MM.1S (cell line): ENCODE measurements around the gene SYNE3.

ENCODE experiments used
- DNase-seq: peaks from one replicate; pipeline ENCODE4 v3.0.0-alpha.2; 2015
- H2AFZ ChIP-seq: fragments of 300-600 bp; sonication (generic); 2 replicates; pipeline ENCODE4 v1.6.0; 2016; ENCODE audit warnings: antibody characterized with exemption, low read length
- H3F3A ChIP-seq: fragments of 300-600 bp; sonication (generic); 2 replicates; pipeline ENCODE4 v1.6.1; 2016; ENCODE audit warnings: mild to moderate bottlenecking, antibody characterized with exemption, low read length, moderate library complexity, mixed read lengths; ENCODE audit not compliant: insufficient read depth
- H3K27ac ChIP-seq: fragments of 300-600 bp; sonication (generic); 2 replicates; pipeline ENCODE4 v1.5.1; 2016; ENCODE audit warnings: mild to moderate bottlenecking, low read length
- H3K27me3 ChIP-seq: fragments of 300-600 bp; sonication (generic); replicated peaks from 2 replicates; pipeline ENCODE4 v1.6.0; 2016; ENCODE audit warnings: low read length; ENCODE audit not compliant: insufficient read depth
- H3K36me3 ChIP-seq: fragments of 300-600 bp; sonication (generic); replicated peaks from 2 replicates; pipeline ENCODE4 v1.6.1; 2016; ENCODE audit warnings: mild to moderate bottlenecking, low read length, mixed read lengths; ENCODE audit not compliant: insufficient read depth
- H3K4me1 ChIP-seq: fragments of 300-600 bp; sonication (generic); 2 replicates; pipeline ENCODE4 v1.6.1; 2016; ENCODE audit warnings: low read length, mixed read lengths
- H3K4me2 ChIP-seq: fragments of 300-600 bp; sonication (generic); 2 replicates; pipeline ENCODE4 v1.6.0; 2016; ENCODE audit warnings: low read depth, low read length
- H3K4me3 ChIP-seq: fragments of 300-600 bp; sonication (generic); 2 replicates; pipeline ENCODE4 v1.5.1; 2016; ENCODE audit warnings: low read length, mixed read lengths
- H3K79me2 ChIP-seq: fragments of 300-600 bp; sonication (generic); 2 replicates; pipeline ENCODE4 v1.6.1; 2016; ENCODE audit warnings: mixed run types, low read length, mixed read lengths
- H3K9ac ChIP-seq: fragments of 300-600 bp; sonication (generic); 2 replicates; pipeline ENCODE4 v1.6.1; 2016; ENCODE audit warnings: low read length, mixed read lengths
- H3K9me2 ChIP-seq: fragments of 300-600 bp; sonication (generic); replicated peaks from 2 replicates; pipeline ENCODE4 v1.6.1; 2016; ENCODE audit warnings: mild to moderate bottlenecking, low read length, mixed read lengths; ENCODE audit not compliant: insufficient read depth
- H3K9me3 ChIP-seq: fragments of 300-600 bp; sonication (generic); replicated peaks from 2 replicates; pipeline ENCODE4 v1.6.1; 2016; ENCODE audit warnings: mild to moderate bottlenecking, low read length, mixed read lengths; ENCODE audit not compliant: insufficient read depth
- H4K20me1 ChIP-seq: fragments of 300-600 bp; sonication (generic); 2 replicates; pipeline ENCODE4 v1.6.1; 2016; ENCODE audit warnings: mild to moderate bottlenecking, low read length, moderate library complexity, mixed read lengths; ENCODE audit not compliant: insufficient read depth
- CTCF ChIP-seq: fragments of 300-600 bp; sonication (generic); IDR thresholded peaks from 2 replicates; pipeline ENCODE4 v1.5.1; 2016; ENCODE audit warnings: antibody characterized with exemption, low read length, mixed read lengths
- EZH2 ChIP-seq: fragments of 300-600 bp; sonication (generic); optimal IDR thresholded peaks from 2 replicates; pipeline ENCODE3; 2017; ENCODE audit warnings: low read depth, mild to moderate bottlenecking, antibody characterized with exemption, low read length, mixed read lengths
- EZH2phosphoT487 ChIP-seq: fragments of 300-600 bp; sonication (generic); IDR thresholded peaks from 2 replicates; pipeline ENCODE4 v1.6.1; 2018; ENCODE audit warnings: antibody characterized with exemption, low read length

Gene SYNE3

GRCh38 chr14:95540236-95540855, 23.9 kb upstream of the SYNE3 start:
- H3K79me2 ChIP-seq, result peaks cover 75% of the 10 kb centered on the region
- no peaks in the 10 kb centered on the region for H3K9me2 ChIP-seq
- no peak for TF ChIP-seq CTCF
- no peak for TF ChIP-seq EZH2phosphoT487
- TF ChIP-seq EZH2, result no peak
- H3K27ac ChIP-seq, result no peak overlapping the region
- no peaks in the 10 kb centered on the region for H3K9me3 ChIP-seq
- no peak overlapping the region for H2AFZ ChIP-seq
- H3K4me3 ChIP-seq, result no peak overlapping the region
- 0 out of 2 replicates have a peak, but pooled peaks cover 3% of the 10 kb centered on the region for H3K4me1 ChIP-seq
- no peaks in the 10 kb centered on the region for H3K27me3 ChIP-seq
- H4K20me1 ChIP-seq, result no peaks in the 10 kb centered on the region
- no peak overlapping the region for H3K4me2 ChIP-seq
- no peaks in the 10 kb centered on the region for H3K36me3 ChIP-seq
- H3F3A ChIP-seq, result no peaks in the 10 kb centered on the region
- no peak for DNase-seq
- no peak overlapping the region for H3K9ac ChIP-seq

- H3F3A ChIP-seq, result no peaks in the 10 kb centered on the region
- no peak overlapping the region for H3K4me3 ChIP-seq
- H3K27me3 ChIP-seq, result no peaks in the 10 kb centered on the region
- H3K27ac ChIP-seq, result no peak overlapping the region
- H3K4me1 ChIP-seq, result 0 out of 2 replicates have a peak, but pooled peaks cover 3% of the 10 kb centered on the region
- H3K9ac ChIP-seq, result no peak overlapping the region
- peaks cover 78% of the 10 kb centered on the region for H3K79me2 ChIP-seq
- no peak overlapping the region for H3K4me2 ChIP-seq
- no peak for TF ChIP-seq EZH2phosphoT487
- no peak for TF ChIP-seq EZH2
- TF ChIP-seq CTCF, result no peak
- no peaks in the 10 kb centered on the region for H4K20me1 ChIP-seq
- H3K9me2 ChIP-seq, result no peaks in the 10 kb centered on the region
- H3K9me3 ChIP-seq, result no peaks in the 10 kb centered on the region
- DNase-seq, result no peak
- no peaks in the 10 kb centered on the region for H3K36me3 ChIP-seq
- no peak overlapping the region for H2AFZ ChIP-seq
Measured at GRCh38 chr14:95538801-95539509, 22.5 kb upstream of the SYNE3 start.

- DNase-seq, result no peak
- no peak for TF ChIP-seq EZH2phosphoT487
- TF ChIP-seq EZH2, result no peak
- no peak for TF ChIP-seq CTCF
- Histone ChIP-seq H3F3A (no peaks in the 10 kb centered on the region), H3K4me3 (no peak overlapping the region), H3K9ac (no peak overlapping the region), H3K4me2 (no peak overlapping the region), H3K27me3 (no peaks in the 10 kb centered on the region), H3K36me3 (no peaks in the 10 kb centered on the region), H3K27ac (no peak overlapping the region), H3K9me3 (no peaks in the 10 kb centered on the region), H2AFZ (no peak overlapping the region), H3K79me2 (peaks cover 86% of the 10 kb centered on the region), H3K9me2 (no peaks in the 10 kb centered on the region), H3K4me1 (0 out of 2 replicates have a peak, but pooled peaks cover 3% of the 10 kb centered on the region), H4K20me1 (no peaks in the 10 kb centered on the region)
Measured at GRCh38 chr14:95537298-95538089, 21.0 kb upstream of the SYNE3 start.
